ENCODE results near the gene GINS1.

GRCh38 chr20:25479638-25480037 lies 72.2 kb downstream of the GINS1 start:
- TF ChIP-seq CTCF (IDR thresholded peaks at IDR 0.05): no peak
- no peak for TF ChIP-seq POLR2A (IDR thresholded peaks at IDR 0.05)
